SK-N-SH treated with all-trans-retinoic acid at 6 μM for 48 hours (cell line): Measurements from ENCODE around the gene PTPRG.

Experiments used
- ATAC-seq: fragments of 200-7000 bp; cut with Tn5 transposase; 3 replicates; pipeline ENCODE4 v1.9.1; 2020; ENCODE audit warnings: mild to moderate bottlenecking, moderate library complexity
- ARNTL ChIP-seq: fragments of 450-650 bp; formaldehyde crosslinking; IDR thresholded peaks from 2 replicates; pipeline ENCODE4 v1.5.0; 2020; ENCODE audit warnings: low read depth, mild to moderate bottlenecking, moderate library complexity, borderline replicate concordance
- BACH2 ChIP-seq: fragments of 250-450 bp; sonication (Bioruptor Pico); IDR thresholded peaks from 2 replicates; pipeline ENCODE4 v1.9.0; 2021; ENCODE audit warnings: mild to moderate bottlenecking, borderline replicate concordance
- CREB5 ChIP-seq: fragments of 250-450 bp; sonication (Bioruptor Pico); IDR thresholded peaks from 2 replicates; pipeline ENCODE4 v1.5.1; 2020; ENCODE audit warnings: low read depth, mild to moderate bottlenecking, moderate library complexity
- CSRNP3 ChIP-seq: fragments of 250-450 bp; sonication (Bioruptor Pico); IDR thresholded peaks from 2 replicates; pipeline ENCODE4 v1.5.1; 2021; ENCODE audit warnings: mild to moderate bottlenecking, moderate library complexity
- ESRRG ChIP-seq: fragments of 250-450 bp; sonication (Bioruptor Pico); IDR thresholded peaks from 2 replicates; pipeline ENCODE4 v1.6.1; 2021; ENCODE audit warnings: mild to moderate bottlenecking
- GLIS3 ChIP-seq: fragments of 250-450 bp; sonication (Bioruptor Pico); IDR thresholded peaks from 2 replicates; pipeline ENCODE4 v1.5.0; 2020; ENCODE audit warnings: mild to moderate bottlenecking, moderate library complexity
- ISL1 ChIP-seq: fragments of 250-450 bp; sonication (Bioruptor Pico); IDR thresholded peaks from 2 replicates; pipeline ENCODE4 v2.1.2; 2022; ENCODE audit warnings: mild to moderate bottlenecking, moderate library complexity
- OSR1 ChIP-seq: fragments of 250-450 bp; sonication (Bioruptor Pico); IDR thresholded peaks from 2 replicates; pipeline ENCODE4 v1.8.0; 2022; ENCODE audit warnings: moderate library complexity, mild to moderate bottlenecking, inconsistent platforms
- PPARA ChIP-seq: fragments of 250-450 bp; sonication (Bioruptor Pico); IDR thresholded peaks from 2 replicates; pipeline ENCODE4 v1.5.0; 2020; ENCODE audit warnings: mild to moderate bottlenecking, borderline replicate concordance
- RARB ChIP-seq: fragments of 250-450 bp; sonication (Bioruptor Pico); IDR thresholded peaks from 2 replicates; pipeline ENCODE4 v1.8.0; 2021; ENCODE audit warnings: mild to moderate bottlenecking, moderate library complexity
- SNAI2 ChIP-seq: fragments of 250-450 bp; sonication (Bioruptor Pico); IDR thresholded peaks from 2 replicates; pipeline ENCODE4 v1.5.0; 2020; ENCODE audit warnings: mild to moderate bottlenecking, moderate library complexity
- TCF4 ChIP-seq: fragments of 250-450 bp; sonication (Bioruptor Pico); IDR thresholded peaks from 2 replicates; pipeline ENCODE4 v1.8.0; 2021; ENCODE audit warnings: mild to moderate bottlenecking, moderate library complexity, borderline replicate concordance
- TOX ChIP-seq: fragments of 250-450 bp; sonication (Bioruptor Pico); IDR thresholded peaks from 2 replicates; pipeline ENCODE4 v1.8.0; 2021; ENCODE audit warnings: mild to moderate bottlenecking, moderate library complexity, borderline replicate concordance
- ZC3H10 ChIP-seq: fragments of 250-450 bp; sonication (Bioruptor Pico); IDR thresholded peaks from 2 replicates; pipeline ENCODE4 v1.5.1; 2021; ENCODE audit warnings: mild to moderate bottlenecking, moderate library complexity
- ZFP3 ChIP-seq: fragments of 250-450 bp; sonication (Bioruptor Pico); IDR thresholded peaks from 2 replicates; pipeline ENCODE4 v1.5.0; 2020; ENCODE audit warnings: mild to moderate bottlenecking, moderate library complexity
- ZFP30 ChIP-seq: fragments of 450-650 bp; formaldehyde crosslinking; IDR thresholded peaks from 2 replicates; pipeline ENCODE4 v1.5.0; 2022; ENCODE audit warnings: mild to moderate bottlenecking, moderate library complexity
- ZNF565 ChIP-seq: fragments of 450-650 bp; formaldehyde crosslinking; conservative IDR thresholded peaks from 2 replicates; pipeline ENCODE4 v1.5.0; 2020; ENCODE audit warnings: low read depth, mild to moderate bottlenecking, moderate library complexity
- ZNF70 ChIP-seq: fragments of 450-650 bp; formaldehyde crosslinking; IDR thresholded peaks from 2 replicates; pipeline ENCODE4 v1.5.0; 2020; ENCODE audit warnings: mild to moderate bottlenecking, moderate library complexity
- ZNF8 ChIP-seq: fragments of 450-650 bp; formaldehyde crosslinking; IDR thresholded peaks from 2 replicates; pipeline ENCODE4 v1.5.0; 2020; ENCODE audit warnings: mild to moderate bottlenecking, moderate library complexity
- TF ChIP-seq, protein P1 (sequence below): fragments of 250-450 bp; sonication (Bioruptor Pico); IDR thresholded peaks from 2 replicates; pipeline ENCODE4 v1.5.0; 2020; ENCODE audit warnings: mild to moderate bottlenecking, moderate library complexity
- TF ChIP-seq, protein P2 (sequence below): fragments of 250-450 bp; sonication (Bioruptor Pico); IDR thresholded peaks from 2 replicates; pipeline ENCODE4 v1.8.0; 2021; ENCODE audit warnings: low read depth, mild to moderate bottlenecking, moderate library complexity, borderline replicate concordance
- TF ChIP-seq, protein P3 (sequence below): fragments of 250-450 bp; sonication (Bioruptor Pico); IDR thresholded peaks from 2 replicates; pipeline ENCODE4 v1.8.0; 2020; ENCODE audit warnings: mild to moderate bottlenecking, moderate library complexity, borderline replicate concordance

Gene PTPRG

DNA sequence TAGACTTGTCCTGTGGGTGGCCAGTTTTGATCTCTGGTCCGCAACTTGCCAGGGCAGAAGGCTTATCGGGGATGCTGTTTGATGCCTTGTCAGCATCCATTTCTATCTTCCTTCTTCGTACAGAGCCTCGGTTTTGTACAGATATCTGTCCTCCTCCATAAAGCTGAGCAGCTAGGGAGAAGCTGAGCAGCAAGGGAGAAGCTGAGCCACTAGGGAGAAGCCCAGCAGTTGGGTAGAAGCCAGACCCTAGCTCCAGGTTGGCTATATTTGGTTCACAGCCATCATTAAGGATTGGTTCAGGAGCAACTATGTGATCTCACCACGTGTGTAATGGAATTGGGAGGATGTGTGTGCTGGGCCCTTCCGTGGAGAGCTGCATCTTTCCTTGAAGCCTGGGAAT, 46.7 kb downstream of the PTPRG start:
- TF ChIP-seq RARB (no peak), ZNF70 (CRISPR knock-in tag) (no peak), ZC3H10 (CRISPR knock-in tag) (no peak), ZNF8 (CRISPR knock-in tag) (no peak), ISL1 (CRISPR knock-in tag) (no peak), CSRNP3 (no peak), ARNTL (CRISPR knock-in tag) (no peak), ZFP3 (no peak), ESRRG (CRISPR knock-in tag) (no peak), TOX (CRISPR knock-in tag) (no peak)
- TF ChIP-seq, protein P1, sequence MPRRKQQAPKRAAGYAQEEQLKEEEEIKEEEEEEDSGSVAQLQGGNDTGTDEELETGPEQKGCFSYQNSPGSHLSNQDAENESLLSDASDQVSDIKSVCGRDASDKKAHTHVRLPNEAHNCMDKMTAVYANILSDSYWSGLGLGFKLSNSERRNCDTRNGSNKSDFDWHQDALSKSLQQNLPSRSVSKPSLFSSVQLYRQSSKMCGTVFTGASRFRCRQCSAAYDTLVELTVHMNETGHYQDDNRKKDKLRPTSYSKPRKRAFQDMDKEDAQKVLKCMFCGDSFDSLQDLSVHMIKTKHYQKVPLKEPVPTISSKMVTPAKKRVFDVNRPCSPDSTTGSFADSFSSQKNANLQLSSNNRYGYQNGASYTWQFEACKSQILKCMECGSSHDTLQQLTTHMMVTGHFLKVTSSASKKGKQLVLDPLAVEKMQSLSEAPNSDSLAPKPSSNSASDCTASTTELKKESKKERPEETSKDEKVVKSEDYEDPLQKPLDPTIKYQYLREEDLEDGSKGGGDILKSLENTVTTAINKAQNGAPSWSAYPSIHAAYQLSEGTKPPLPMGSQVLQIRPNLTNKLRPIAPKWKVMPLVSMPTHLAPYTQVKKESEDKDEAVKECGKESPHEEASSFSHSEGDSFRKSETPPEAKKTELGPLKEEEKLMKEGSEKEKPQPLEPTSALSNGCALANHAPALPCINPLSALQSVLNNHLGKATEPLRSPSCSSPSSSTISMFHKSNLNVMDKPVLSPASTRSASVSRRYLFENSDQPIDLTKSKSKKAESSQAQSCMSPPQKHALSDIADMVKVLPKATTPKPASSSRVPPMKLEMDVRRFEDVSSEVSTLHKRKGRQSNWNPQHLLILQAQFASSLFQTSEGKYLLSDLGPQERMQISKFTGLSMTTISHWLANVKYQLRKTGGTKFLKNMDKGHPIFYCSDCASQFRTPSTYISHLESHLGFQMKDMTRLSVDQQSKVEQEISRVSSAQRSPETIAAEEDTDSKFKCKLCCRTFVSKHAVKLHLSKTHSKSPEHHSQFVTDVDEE (CRISPR knock-in tag): no peak
- TF ChIP-seq, protein P2, sequence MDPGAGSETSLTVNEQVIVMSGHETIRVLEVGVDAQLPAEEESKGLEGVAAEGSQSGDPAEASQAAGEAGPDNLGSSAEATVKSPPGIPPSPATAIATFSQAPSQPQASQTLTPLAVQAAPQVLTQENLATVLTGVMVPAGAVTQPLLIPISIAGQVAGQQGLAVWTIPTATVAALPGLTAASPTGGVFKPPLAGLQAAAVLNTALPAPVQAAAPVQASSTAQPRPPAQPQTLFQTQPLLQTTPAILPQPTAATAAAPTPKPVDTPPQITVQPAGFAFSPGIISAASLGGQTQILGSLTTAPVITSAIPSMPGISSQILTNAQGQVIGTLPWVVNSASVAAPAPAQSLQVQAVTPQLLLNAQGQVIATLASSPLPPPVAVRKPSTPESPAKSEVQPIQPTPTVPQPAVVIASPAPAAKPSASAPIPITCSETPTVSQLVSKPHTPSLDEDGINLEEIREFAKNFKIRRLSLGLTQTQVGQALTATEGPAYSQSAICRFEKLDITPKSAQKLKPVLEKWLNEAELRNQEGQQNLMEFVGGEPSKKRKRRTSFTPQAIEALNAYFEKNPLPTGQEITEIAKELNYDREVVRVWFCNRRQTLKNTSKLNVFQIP (CRISPR knock-in tag): no peak
- ATAC-seq: no peak

DNA sequence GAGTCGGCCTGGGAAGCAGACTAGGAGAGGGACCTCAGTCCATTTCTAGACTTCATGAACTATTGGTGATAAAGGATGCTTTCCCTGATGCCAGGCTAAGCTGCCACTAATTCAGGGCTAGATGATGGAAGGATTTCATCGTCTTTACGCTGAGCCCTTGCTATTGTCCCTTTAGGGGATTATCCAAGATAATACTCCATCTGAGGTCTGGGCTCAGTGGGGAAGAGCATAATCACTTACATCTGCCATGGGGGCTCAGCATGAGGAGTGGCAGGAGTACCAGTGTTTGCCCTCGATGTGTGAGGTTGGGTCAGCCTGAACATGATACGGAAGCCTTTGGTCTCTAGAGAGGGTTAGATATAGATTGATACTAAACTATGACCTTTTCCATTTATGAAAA, 47.3 kb downstream of the PTPRG start:
- TF ChIP-seq BACH2 (CRISPR knock-in tag): no peak
- no peak for TF ChIP-seq RARB
- TF ChIP-seq, all 23 proteins: peak for 0
- ATAC-seq: no peak

DNA sequence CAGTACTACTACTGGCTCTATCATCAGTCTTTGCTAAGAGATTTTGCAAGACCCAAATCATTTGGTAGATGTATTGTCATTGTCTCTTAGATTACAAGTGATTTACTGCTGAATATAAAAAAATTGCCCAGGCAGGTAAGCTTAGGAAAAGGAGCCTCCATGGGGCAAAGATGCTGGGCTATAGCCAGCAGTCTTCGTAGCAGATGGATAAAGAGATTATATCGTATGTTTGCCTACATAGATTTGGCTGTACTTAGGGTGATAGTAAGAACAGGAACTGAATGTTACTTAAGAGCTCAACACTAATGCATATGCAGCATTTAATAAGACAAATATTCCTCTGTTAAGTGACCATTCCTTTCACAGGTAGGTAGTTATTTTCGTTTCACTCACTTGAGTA, 48.9 kb downstream of the PTPRG start:
- ATAC-seq: no peak
- TF ChIP-seq GLIS3 (CRISPR knock-in tag) (no peak), TCF4 (CRISPR knock-in tag) (no peak), CSRNP3 (no peak), ZNF8 (CRISPR knock-in tag) (no peak), PPARA (CRISPR knock-in tag) (no peak), SNAI2 (CRISPR knock-in tag) (no peak), RARB (no peak), ZNF70 (CRISPR knock-in tag) (no peak), ESRRG (CRISPR knock-in tag) (no peak), CREB5 (CRISPR knock-in tag) (no peak), OSR1 (CRISPR knock-in tag) (no peak), TOX (CRISPR knock-in tag) (no peak), ZFP30 (CRISPR knock-in tag) (no peak), ZNF565 (no peak), ZFP3 (no peak), BACH2 (CRISPR knock-in tag) (no peak)
- TF ChIP-seq, protein P2 (CRISPR knock-in tag): no peak
- TF ChIP-seq, protein P3, sequence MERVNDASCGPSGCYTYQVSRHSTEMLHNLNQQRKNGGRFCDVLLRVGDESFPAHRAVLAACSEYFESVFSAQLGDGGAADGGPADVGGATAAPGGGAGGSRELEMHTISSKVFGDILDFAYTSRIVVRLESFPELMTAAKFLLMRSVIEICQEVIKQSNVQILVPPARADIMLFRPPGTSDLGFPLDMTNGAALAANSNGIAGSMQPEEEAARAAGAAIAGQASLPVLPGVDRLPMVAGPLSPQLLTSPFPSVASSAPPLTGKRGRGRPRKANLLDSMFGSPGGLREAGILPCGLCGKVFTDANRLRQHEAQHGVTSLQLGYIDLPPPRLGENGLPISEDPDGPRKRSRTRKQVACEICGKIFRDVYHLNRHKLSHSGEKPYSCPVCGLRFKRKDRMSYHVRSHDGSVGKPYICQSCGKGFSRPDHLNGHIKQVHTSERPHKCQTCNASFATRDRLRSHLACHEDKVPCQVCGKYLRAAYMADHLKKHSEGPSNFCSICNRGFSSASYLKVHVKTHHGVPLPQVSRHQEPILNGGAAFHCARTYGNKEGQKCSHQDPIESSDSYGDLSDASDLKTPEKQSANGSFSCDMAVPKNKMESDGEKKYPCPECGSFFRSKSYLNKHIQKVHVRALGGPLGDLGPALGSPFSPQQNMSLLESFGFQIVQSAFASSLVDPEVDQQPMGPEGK (CRISPR knock-in tag): no peak
